ENCODE data around the gene PRR29.

GRCh38 chr17:63993368-63993985 is 4.7 kb upstream of the PRR29 start:
- TF ChIP-seq CTCF (conservative IDR thresholded peaks at IDR 0.05; ENCODE audit: low read depth, low read length) (no peak), EZH2 (IDR thresholded peaks at IDR 0.05; ENCODE audit: borderline replicate concordance, low read depth, low read length, poor library complexity, severe bottlenecking) (no peak)
